Lung (tissue), 12 donors: ENCODE measurements around the gene FBLL1. TPM values are rescaled to one million over a fixed set of nuclear protein-coding genes. Genes with fewer than 3 reads are reported as not detected.
A peak's percentile ranks its signal among the peaks of the same experiment; 100 is the strongest.

ENCODE experiments used
- ATAC-seq: fragments of 200-7000 bp; cut with Tn5 transposase; one replicate; pipeline ENCODE4 v1.9.1; 2020; ENCODE audit warnings: moderate number of reproducible peaks; ENCODE audit not compliant: insufficient read depth, low FRiP score
- DNase-seq, 3 donors: peaks; one replicate each; pipeline ENCODE4 v3.0.0-alpha.2; 2013 to 2017
- H3K27ac ChIP-seq, 2 donors: one replicate each; pipeline ENCODE4 v1.5.1; 2013; ENCODE audit warnings: mild to moderate bottlenecking in 2 of 2, moderate library complexity in 2 of 2, control low read depth in 1 of 2, inconsistent platforms in 1 of 2, low read depth in 1 of 2, low read length in 1 of 2
- H3K27me3 ChIP-seq, 3 donors: one replicate each; pipeline ENCODE4 v1.5.1; 2013; ENCODE audit warnings: low read length in 2 of 3; ENCODE audit not compliant: control insufficient read depth in 3 of 3, insufficient read depth in 3 of 3
- H3K36me3 ChIP-seq, 4 donors: one replicate each; pipeline ENCODE4 v1.5.1; 2013; ENCODE audit warnings: low read length in 4 of 4, mild to moderate bottlenecking in 1 of 4, moderate library complexity in 1 of 4; ENCODE audit not compliant: control insufficient read depth in 4 of 4, insufficient read depth in 4 of 4
- H3K4me1 ChIP-seq, 5 donors: one replicate each; pipeline ENCODE4 v1.5.1; 2013; ENCODE audit warnings: low read length in 5 of 5, mild to moderate bottlenecking in 2 of 5, moderate library complexity in 1 of 5; ENCODE audit not compliant: control insufficient read depth in 5 of 5, insufficient read depth in 5 of 5
- H3K4me3 ChIP-seq: one replicate; pipeline ENCODE4 v1.5.1; 2013; ENCODE audit warnings: mild to moderate bottlenecking, control low read depth, moderate library complexity
- H3K9ac ChIP-seq, 2 donors: one replicate each; pipeline ENCODE4 v1.5.1; 2013; ENCODE audit warnings: low read length in 2 of 2, control low read depth in 1 of 2; ENCODE audit not compliant: insufficient read depth in 1 of 2
- H3K9me3 ChIP-seq, 4 donors: one replicate each; pipeline ENCODE4 v1.5.1; 2013; ENCODE audit warnings: low read length in 3 of 4, mild to moderate bottlenecking in 1 of 4, moderate library complexity in 1 of 4; ENCODE audit not compliant: control insufficient read depth in 4 of 4, insufficient read depth in 3 of 4
- CTCF ChIP-seq: IDR thresholded peaks from 2 replicates; pipeline ENCODE4 v1.5.1; 2012; ENCODE audit warnings: mild to moderate bottlenecking; ENCODE audit errors: control extremely low read depth, extremely low read depth
- WGBS, 2 donors: extraction: QIAGEN DNeasy Blood & Tissue Kit; methylation state at CpG; one replicate each; pipeline ENCODE4 v1.1.7; 2013; 5-methylcytosine and 5-hydroxymethylcytosine counted together
- polyA plus RNA-seq, 2 donors: library from polyadenylated mRNA; stranded (reverse); fragments of 200-250 nt; gene quantifications; one replicate each; pipeline ENCODE4 v1.2.1, GENCODE V29; 2013
- total RNA-seq, 2 donors: library from RNA; depleted of rRNA in 1 of 2; stranded (reverse); fragments of >200 nt in 1 of 2; gene quantifications; one replicate each; pipeline ENCODE4 v1.2.1, GENCODE V29; 2014 to 2021
- donor health status: control.
- donor health status: control.
- donor health status: Bipolar disorder and iron deficiency.
- donor health status: healthy.
- donor health status: DM: yes; HTN: yes; CAD: no.

FBLL1 gene
- total and polyA plus RNA-seq, 4 donors: 0.18 to 1.1 (median 0.27) TPM

DNA sequence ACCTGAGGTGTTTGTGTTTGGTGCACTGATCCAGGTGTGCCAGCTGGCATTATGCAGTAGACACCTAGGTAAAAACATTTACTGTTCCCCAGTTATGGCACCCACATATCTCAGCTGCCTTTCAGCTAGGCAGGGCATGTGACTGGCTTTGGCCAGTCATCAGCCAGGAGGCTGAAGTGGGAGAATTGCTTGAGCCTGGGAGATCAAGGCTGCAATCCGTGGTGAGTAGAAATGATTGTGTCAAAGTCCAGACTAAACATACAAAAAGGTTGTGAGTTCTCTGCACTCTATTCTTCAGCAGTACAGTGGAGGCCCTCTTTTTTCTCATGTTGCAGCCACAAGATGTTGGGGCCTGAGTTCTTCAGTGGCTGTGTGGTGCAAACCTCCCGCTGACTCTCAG is 3.2 kb upstream of the FBLL1 start:
- ATAC-seq (no peak), DNase-seq (no peak)
- Histone ChIP-seq H3K9me3 (peaks cover 0 to 9% (median 0%) of the 10 kb centered on the region in 4 donors), H3K4me1 (peaks cover 0 to 8% (median 4%) of the 10 kb centered on the region in 5 donors), H3K4me3 (no peak overlapping the region), H3K9ac (no peak overlapping the region), H3K27me3 (peaks cover 0 to 12% (median 12%) of the 10 kb centered on the region in 3 donors), H3K27ac (no peak overlapping the region), H3K36me3 (peaks cover 0 to 7% (median 0%) of the 10 kb centered on the region in 4 donors)
- TF ChIP-seq CTCF: no peak
- 71 to 85% methylated on average over 2 of the region's 2 CpGs for WGBS, 2 donors

DNA sequence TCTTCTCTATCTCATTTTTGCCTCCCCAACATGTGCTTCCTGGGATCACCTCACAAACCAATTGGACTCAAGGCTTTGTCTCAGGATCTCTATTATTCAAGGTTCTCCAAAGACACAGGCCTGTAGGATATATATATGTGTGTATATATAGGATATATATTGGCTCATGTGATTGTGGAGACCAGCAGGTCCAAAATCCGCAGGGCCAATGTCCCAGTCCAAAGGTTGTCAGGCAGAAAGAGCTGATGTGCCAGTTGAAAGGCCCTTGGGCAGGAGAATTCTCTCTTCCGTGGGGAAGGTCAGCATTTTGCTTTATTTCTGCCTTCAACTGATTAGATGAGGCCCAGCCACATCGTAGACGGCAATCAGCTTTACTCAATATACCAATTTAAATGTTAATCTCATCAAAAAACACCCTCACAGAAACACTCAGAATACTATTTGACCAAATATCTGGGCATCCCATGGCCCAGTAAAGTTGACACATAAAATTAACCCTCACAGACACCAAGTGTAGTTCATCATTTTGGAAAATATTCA is 1.3 kb upstream of the FBLL1 start:
- H3K4me1 ChIP-seq: peaks cover 0 to 8% (median 4%) of the 10 kb centered on the region in 5 donors
- no peak overlapping the region for H3K27ac ChIP-seq
- H3K9ac ChIP-seq: no peak overlapping the region
- no peak for TF ChIP-seq CTCF
- peaks cover 0 to 9% (median 0%) of the 10 kb centered on the region in 4 donors for H3K9me3 ChIP-seq
- peaks cover 0 to 3% (median 0%) of the 10 kb centered on the region in 4 donors for H3K36me3 ChIP-seq
- H3K27me3 ChIP-seq: peaks cover 0 to 12% (median 12%) of the 10 kb centered on the region in 3 donors
- 85 to 90% methylated on average over 4 of the region's 4 CpGs for WGBS, 2 donors
- ATAC-seq (no peak), DNase-seq (no peak)
- H3K4me3 ChIP-seq: no peak overlapping the region

DNA sequence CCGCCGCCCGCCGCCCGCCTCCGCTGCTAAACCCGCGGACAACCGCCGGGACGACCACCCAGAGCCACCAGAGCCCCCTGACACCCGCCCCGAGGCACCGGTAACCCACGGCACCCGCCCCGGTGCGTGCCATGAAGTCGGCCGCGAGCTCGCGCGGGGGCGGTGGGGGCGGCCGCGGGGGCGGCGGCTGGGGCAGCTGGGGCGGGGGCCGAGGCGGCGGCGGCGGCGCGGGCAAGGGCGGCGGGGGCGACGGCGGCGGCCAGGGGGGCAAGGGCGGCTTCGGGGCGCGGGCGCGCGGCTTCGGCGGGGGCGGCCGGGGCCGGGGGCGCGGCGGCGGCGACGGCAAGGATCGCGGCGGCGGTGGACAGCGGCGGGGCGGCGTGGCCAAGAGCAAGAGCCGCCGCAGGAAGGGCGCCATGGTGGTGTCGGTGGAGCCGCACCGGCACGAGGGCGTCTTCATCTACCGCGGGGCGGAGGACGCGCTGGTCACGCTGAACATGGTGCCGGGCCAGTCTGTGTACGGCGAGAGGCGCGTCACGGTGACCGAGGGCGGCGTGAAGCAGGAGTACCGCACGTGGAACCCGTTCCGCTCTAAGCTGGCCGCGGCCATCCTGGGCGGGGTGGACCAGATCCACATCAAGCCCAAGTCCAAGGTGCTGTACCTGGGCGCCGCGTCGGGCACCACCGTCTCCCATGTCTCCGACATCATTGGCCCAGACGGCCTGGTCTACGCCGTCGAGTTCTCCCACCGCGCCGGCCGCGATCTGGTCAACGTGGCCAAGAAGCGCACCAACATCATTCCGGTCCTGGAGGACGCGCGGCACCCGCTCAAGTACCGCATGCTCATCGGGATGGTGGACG is 499 bp downstream of the FBLL1 start:
- peaks cover 0 to 12% (median 12%) of the 10 kb centered on the region in 3 donors for H3K27me3 ChIP-seq
- WGBS, 2 donors: 15 to 23% methylated on average over 75 to 125 of the region's 125 CpGs
- no peak for ATAC-seq

More for the DNA sequence above, 499 bp downstream of the FBLL1 start:
- DNase-seq: peak in 1 of 3 donors; percentile 14
- H3K36me3 ChIP-seq: no peaks in the 10 kb centered on the region
- peaks cover 0 to 8% (median 4%) of the 10 kb centered on the region in 5 donors for H3K4me1 ChIP-seq
- no peak overlapping the region for H3K9ac ChIP-seq
- H3K27ac ChIP-seq: no peak overlapping the region
- TF ChIP-seq CTCF: no peak
- no peak overlapping the region for H3K4me3 ChIP-seq
- H3K9me3 ChIP-seq: peaks cover 0 to 10% (median 0%) of the 10 kb centered on the region in 4 donors
